H1 (cell line): ENCODE data around the gene FGF19. TPM values are rescaled to one million over a fixed set of nuclear protein-coding genes. Genes with fewer than 3 reads are reported as not detected.

Source experiments
- CTCF ChIA-PET: fragments of 300-600 bp; sonication (Branson Sonifier 250); formaldehyde crosslinking; loops from one replicate; lab custom pipeline; 2021; ENCODE audit not compliant: partially characterized antibody; lab: Charles Lee
- POLR2A ChIA-PET: fragments of 300-600 bp; sonication (Branson Sonifier 250); formaldehyde crosslinking; loops from one replicate; lab custom pipeline; 2021; ENCODE audit warnings: inconsistent platforms; ENCODE audit not compliant: partially characterized antibody; lab: Charles Lee
- DNase-seq, 2 experiments: peaks; one replicate each; pipeline versions ENCODE4 v3.0.0 to v3.0.0-alpha.2; 2010 to 2022; ENCODE audit warnings: low spot score in 2 of 2, low read depth in 1 of 2, mixed read lengths in 1 of 2
- FAIRE-seq: peaks from 2 replicates; lab custom pipeline; 2011; peaks lifted over from hg19 to GRCh38; lab: Jason Lieb, UNC
- H2AFZ ChIP-seq: 2 replicates; pipeline ENCODE4 v1.8.1; 2012; ENCODE audit warnings: low read length, inconsistent platforms
- H2AK5ac ChIP-seq: 2 replicates; pipeline ENCODE4 v1.6.1; 2013; ENCODE audit warnings: low read depth, low read length
- H2BK120ac ChIP-seq: replicated peaks from 2 replicates; pipeline ENCODE3; 2013; ENCODE audit warnings: low read depth, low read length, inconsistent platforms
- H2BK12ac ChIP-seq: 2 replicates; pipeline ENCODE4 v1.6.1; 2013; ENCODE audit warnings: low read depth, low read length
- H2BK15ac ChIP-seq: 2 replicates; pipeline ENCODE4 v1.6.1; 2013; ENCODE audit warnings: low read length
- H2BK20ac ChIP-seq: 2 replicates; pipeline ENCODE4 v1.6.1; 2013; ENCODE audit warnings: low read length
- H2BK5ac ChIP-seq: 2 replicates; pipeline ENCODE4 v1.6.1; 2013; ENCODE audit warnings: low read depth, low read length
- H3K14ac ChIP-seq: 2 replicates; pipeline ENCODE4 v1.6.1; 2013; ENCODE audit warnings: inconsistent platforms; ENCODE audit not compliant: insufficient read length
- H3K18ac ChIP-seq: 2 replicates; pipeline ENCODE4 v1.6.1; 2013; ENCODE audit warnings: low read length; ENCODE audit errors: extremely low read depth
- H3K23ac ChIP-seq: 2 replicates; pipeline ENCODE4 v1.6.1; 2013; ENCODE audit warnings: inconsistent platforms; ENCODE audit not compliant: insufficient read length
- H3K23me2 ChIP-seq: 2 replicates; pipeline ENCODE4 v1.6.1; 2013; ENCODE audit warnings: low read depth, low read length
- H3K27ac ChIP-seq: 2 replicates; pipeline ENCODE4 v1.6.1; 2011; ENCODE audit warnings: low read depth, low read length, inconsistent platforms
- H3K27me3 ChIP-seq, 4 experiments: replicated peaks in 1 of 4; 1 replicate in 1 of 4; 2 replicates in 3 of 4; pipeline versions ENCODE4 v1.6.1 to v1.8.1; 2011 to 2013; ENCODE audit warnings: low read length in 3 of 4, mild to moderate bottlenecking in 3 of 4, inconsistent platforms in 2 of 4, mixed read lengths in 2 of 4, moderate library complexity in 1 of 4; ENCODE audit not compliant: control insufficient read depth in 3 of 4, insufficient read depth in 3 of 4; ENCODE audit errors: extremely low read depth in 1 of 4
- H3K36me3 ChIP-seq, 4 experiments: 2 replicates each; pipeline versions ENCODE4 v1.6.1 to v1.8.1; 2011 to 2013; ENCODE audit warnings: mild to moderate bottlenecking in 4 of 4, low read length in 3 of 4, moderate library complexity in 2 of 4, control low read depth in 1 of 4, inconsistent platforms in 1 of 4; ENCODE audit not compliant: insufficient read depth in 4 of 4, control insufficient read depth in 2 of 4
- H3K4ac ChIP-seq: replicated peaks from 2 replicates; pipeline ENCODE3; 2013; ENCODE audit warnings: low read length, low read depth, mixed read lengths, inconsistent platforms; ENCODE audit not compliant: insufficient read length
- H3K4me1 ChIP-seq, 4 experiments: replicated peaks in 1 of 4; 1 replicate in 1 of 4; 2 replicates in 3 of 4; pipeline versions ENCODE4 v1.6.1 to v1.8.1; 2011 to 2013; ENCODE audit warnings: low read length in 3 of 4, inconsistent platforms in 2 of 4, mixed read lengths in 1 of 4; ENCODE audit not compliant: insufficient read depth in 4 of 4, control insufficient read depth in 3 of 4
- H3K4me2 ChIP-seq, 2 experiments: 2 replicates each; pipeline versions ENCODE4 v1.6.1 to v1.8.1; 2011 to 2013; ENCODE audit warnings: low read depth in 2 of 2, low read length in 2 of 2, control low read depth in 1 of 2, inconsistent platforms in 1 of 2, mild to moderate bottlenecking in 1 of 2; ENCODE audit not compliant: insufficient read depth in 1 of 2
- H3K4me3 ChIP-seq, 4 experiments: fragments of 200-600, 300-600 bp in 1 of 4; sonication (generic), shearing (Covaris generic), sonication (Bioruptor Twin) in 1 of 4; 2 replicates each; pipeline versions ENCODE4 v1.5.1 to v1.8.1; 2011 to 2016; ENCODE audit warnings: low read length in 4 of 4, low read depth in 3 of 4, control low read depth in 2 of 4, inconsistent platforms in 2 of 4, mild to moderate bottlenecking in 2 of 4, mixed read lengths in 1 of 4, moderate library complexity in 1 of 4; ENCODE audit not compliant: insufficient read depth in 2 of 4; ENCODE audit errors: extremely low read depth in 1 of 4
- H3K56ac ChIP-seq: replicated peaks from 2 replicates; pipeline ENCODE3; 2013; ENCODE audit warnings: low read depth, mild to moderate bottlenecking, mixed read lengths, low read length, inconsistent platforms; ENCODE audit not compliant: insufficient read length
- H3K79me1 ChIP-seq: 2 replicates; pipeline ENCODE4 v1.6.1; 2013; ENCODE audit warnings: low read depth, low read length, control low read depth
- H3K79me2 ChIP-seq, 2 experiments: 2 replicates each; pipeline versions ENCODE4 v1.6.1 to v1.8.1; 2012 to 2013; ENCODE audit warnings: low read length in 2 of 2, mild to moderate bottlenecking in 2 of 2, inconsistent platforms in 1 of 2; ENCODE audit not compliant: insufficient read depth in 2 of 2, control insufficient read depth in 1 of 2
- H3K9ac ChIP-seq, 4 experiments: replicated peaks in 1 of 4; 1 replicate in 1 of 4; 2 replicates in 3 of 4; pipeline versions ENCODE4 v1.6.1 to v1.8.1; 2011 to 2013; ENCODE audit warnings: low read depth in 3 of 4, low read length in 3 of 4, control low read depth in 2 of 4, mild to moderate bottlenecking in 2 of 4, moderate library complexity in 2 of 4, inconsistent platforms in 1 of 4; ENCODE audit errors: extremely low read depth in 1 of 4
- H3K9me3 ChIP-seq, 2 experiments: 2 replicates each; pipeline versions ENCODE4 v1.6.1 to v1.8.1; 2012 to 2013; ENCODE audit warnings: mild to moderate bottlenecking in 2 of 2, moderate library complexity in 2 of 2, control low read depth in 1 of 2, inconsistent platforms in 1 of 2, low read depth in 1 of 2, low read length in 1 of 2, mixed read lengths in 1 of 2; ENCODE audit not compliant: insufficient read depth in 2 of 2
- H4K20me1 ChIP-seq, 2 experiments: replicated peaks in 1 of 2; 2 replicates each; pipeline versions ENCODE3 to v1.8.1; 2011 to 2013; ENCODE audit warnings: inconsistent platforms in 2 of 2, low read length in 2 of 2, mild to moderate bottlenecking in 1 of 2; ENCODE audit not compliant: insufficient read depth in 2 of 2, control insufficient read depth in 1 of 2
- H4K5ac ChIP-seq: 2 replicates; pipeline ENCODE4 v1.6.1; 2013; ENCODE audit warnings: low read length, low read depth, mixed read lengths, inconsistent platforms; ENCODE audit not compliant: insufficient read length
- H4K8ac ChIP-seq: 2 replicates; pipeline ENCODE4 v1.8.0; 2013; ENCODE audit warnings: mild to moderate bottlenecking, moderate library complexity, low read length, inconsistent platforms; ENCODE audit not compliant: insufficient read depth; ENCODE audit errors: extremely low read depth
- H4K91ac ChIP-seq: replicated peaks from 2 replicates; pipeline ENCODE3; 2013; ENCODE audit warnings: low read length, mixed read lengths, inconsistent platforms; ENCODE audit not compliant: insufficient read length
- WGBS, 2 experiments: shearing (Covaris generic) in 1 of 2; methylation state at CpG; one replicate each; pipeline versions ENCODE4 v1.1.6 to v1.1.7; 2013 to 2015; ENCODE audit warnings: low lambda C conversion rate in 2 of 2, mixed read lengths in 2 of 2, inconsistent platforms in 1 of 2, low coverage in 1 of 2, missing lambda C conversion rate in 1 of 2; ENCODE audit not compliant: insufficient replicate concordance in 2 of 2, insufficient coverage in 1 of 2, insufficient read length in 1 of 2; ENCODE audit errors: extremely low coverage in 1 of 2, missing lambda C conversion rate in 1 of 2; 5-methylcytosine and 5-hydroxymethylcytosine counted together
- polyA plus RNA-seq, 7 experiments: library from polyadenylated mRNA; depleted of rRNA in 3 of 7; stranded (reverse) in 5 of 7; unstranded in 2 of 7; fragments of >200 nt in 5 of 7; fragments of 200-250 nt in 2 of 7; gene quantifications; 1 replicate in 5 of 7; 2 replicates in 1 of 7; 4 replicates in 1 of 7; pipeline versions ENCODE4 v1.2.1 to v1.2.3, GENCODE V29; 2011 to 2013; ENCODE audit warnings: missing spikeins in 2 of 7, mixed read lengths in 2 of 7
- total RNA-seq: library from RNA; stranded (reverse); fragmentation: NEBNext Ultra II Directional; extraction: Animal tissue kit (Norgen Biotek cat#: 25700); gene quantifications from 2 replicates; pipeline ENCODE4 v1.2.1, GENCODE V29; 2021

The FGF19 gene
- total and polyA plus RNA-seq, 2 of the 8 experiments (the other 6 are each of a cell fraction or from before 2014, with no cell fraction given), result 9.6 to 14.8 TPM

DNA sequence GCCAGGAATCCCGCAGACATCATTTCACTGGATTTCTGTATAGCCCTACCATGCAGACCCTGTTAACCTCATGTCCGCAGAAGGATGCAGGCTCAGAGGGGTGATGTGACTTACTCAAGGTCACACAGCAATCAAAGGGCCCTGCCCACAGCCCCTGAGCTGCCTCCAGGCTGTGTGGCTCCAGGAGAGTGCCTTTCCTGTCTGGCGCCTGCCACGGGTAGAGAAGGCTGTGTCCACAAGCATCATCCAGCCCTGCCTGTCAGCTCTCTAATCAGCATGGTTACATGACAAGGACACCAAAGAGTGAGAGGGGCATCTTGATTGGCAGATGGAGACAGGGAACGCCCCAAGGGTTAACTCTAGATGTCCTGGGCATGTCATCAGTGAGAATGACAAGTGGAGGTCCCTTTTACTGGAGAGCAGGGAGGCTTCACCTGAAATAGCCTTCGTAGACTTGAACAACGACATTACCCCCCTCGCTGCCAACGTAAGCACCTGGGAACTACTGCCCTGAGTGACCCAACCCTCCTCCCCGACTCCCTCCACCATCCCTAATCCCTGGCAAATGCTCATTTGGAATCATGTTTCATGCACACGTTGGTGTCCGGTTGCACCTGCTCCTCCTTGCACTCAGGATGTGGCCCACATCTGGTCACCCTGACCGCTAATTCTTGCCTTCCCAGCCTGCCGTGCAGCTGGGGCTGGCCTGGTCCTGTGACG, 6.9 kb downstream of the FGF19 start:
- Histone ChIP-seq H3K18ac (no peak overlapping the region), H2BK20ac (no peak overlapping the region), H4K20me1 (peaks cover 1 to 5% of the 10 kb centered on the region in 2 experiments), H4K91ac (no peak overlapping the region), H2AFZ (no peak overlapping the region), H3K56ac (no peak overlapping the region), H4K5ac (no peak overlapping the region), H3K27ac (no peak overlapping the region; the same call in 1 of the 2 replicates), H3K4ac (no peak overlapping the region), H3K27me3 (no peaks in the 10 kb centered on the region; a peak in 1 of 7 replicates), H4K8ac (no peak overlapping the region; the same call in 1 of the 2 replicates), H3K4me1 (peaks cover 6 to 25% (median 11%) of the 10 kb centered on the region in 4 experiments; a peak in 6 of 7 replicates), H2BK12ac (no peak overlapping the region), H3K9me3 (peaks cover 0 to 3% of the 10 kb centered on the region in 2 experiments; a peak in 1 of 4 replicates), H2BK15ac (0 out of 2 replicates have a peak overlapping the region, but pooled peaks have one; percentile 74), H3K4me3 (no peak overlapping the region), H3K9ac (no peak overlapping the region; a peak in 1 of 7 replicates), H3K79me2 (no peaks in the 10 kb centered on the region), H2BK120ac (no peak overlapping the region), H3K23me2 (no peaks in the 10 kb centered on the region; the same call in 1 of the 2 replicates), H3K36me3 (peaks cover 0 to 10% (median 4%) of the 10 kb centered on the region in 4 experiments; a peak in 3 of 8 replicates), H2BK5ac (peak overlapping the region; percentile 2; the same call in 1 of the 2 replicates), H3K4me2 (peak overlapping the region in 1 of 2 experiments; percentile 4; a peak in 1 of 4 replicates), H3K79me1 (no peaks in the 10 kb centered on the region; the same call in 1 of the 2 replicates), H3K14ac (no peak overlapping the region), H3K23ac (no peak overlapping the region), H2AK5ac (no peak overlapping the region)
- DNase-seq (no peak), FAIRE-seq (no peak)
- ChIA-PET CTCF (interaction anchor here (0.7 to 3.6 kb wide), 7 partner anchors 12 to 901 kb away, joined by 3 to 20 read pairs (median 4); no protein-coding TSS in a partner anchor), POLR2A (interaction anchor here (0.6 to 2.3 kb wide), 6 partner anchors 13 to 977 kb away, joined by 3 to 5 read pairs (median 4); no protein-coding TSS in a partner anchor)
- 81% methylated on average over 14 of the region's 15 CpGs; no CpG with 5 or more reads in 1 of the 2 experiments for WGBS, 2 experiments
